GOT3 (cell line): ENCODE data around the gene NLRP13.
"Not testable (repeated sequence)": the region's sequence is repeated elsewhere in the genome, so short reads cannot be mapped to it uniquely, and the experiment has no call there.

Experiments used
- DNase-seq: peaks from one replicate; lab custom pipeline; 2025; ENCODE audit warnings: mixed read lengths; lab: John Stamatoyannopoulos, UW

The NLRP13 gene

GRCh38 chr19:55931936-55932386, at the start of gene NLRP13:
NLRP13 (minus strand) TSS chr19:55932336; CDS start chr19:55932311, 25 bp downstream.
- no peak for DNase-seq

- no peak for DNase-seq
Observed at GRCh38 chr19:55980415-55980814, 48.3 kb upstream of the NLRP13 start.

- no peak for DNase-seq
Observed at GRCh38 chr19:55973982-55974381, 41.8 kb upstream of the NLRP13 start.

GRCh38 chr19:55962186-55962585, 30.1 kb upstream of the NLRP13 start:
- DNase-seq = no peak

- no peak for DNase-seq
Observed at GRCh38 chr19:55959996-55960675, 28.0 kb upstream of the NLRP13 start.

GRCh38 chr19:55958356-55958755, 26.2 kb upstream of the NLRP13 start:
- DNase-seq = no peak

GRCh38 chr19:55956431-55956830, 24.3 kb upstream of the NLRP13 start:
- DNase-seq = no peak

- not testable (repeated sequence) for DNase-seq
Observed at GRCh38 chr19:55950566-55950965, 18.4 kb upstream of the NLRP13 start.

GRCh38 chr19:55947532-55947931, 15.4 kb upstream of the NLRP13 start, which contains the start of gene NLRP8:
NLRP8 (plus strand) TSS chr19:55947832.
- no peak for DNase-seq

- DNase-seq = no peak
Observed at GRCh38 chr19:55940306-55940705, 8.2 kb upstream of the NLRP13 start.

- no peak for DNase-seq
Observed at GRCh38 chr19:55939206-55939605, 7.1 kb upstream of the NLRP13 start.

- DNase-seq = no peak
Observed at GRCh38 chr19:55935206-55935605, 3.1 kb upstream of the NLRP13 start.

GRCh38 chr19:55930996-55931515, 1.1 kb downstream of the NLRP13 start:
- DNase-seq = no peak

- not testable (repeated sequence) for DNase-seq
Observed at GRCh38 chr19:55929258-55929657, 2.9 kb downstream of the NLRP13 start.

- no peak for DNase-seq
Observed at GRCh38 chr19:55927991-55928390, 4.1 kb downstream of the NLRP13 start.

- no peak for DNase-seq
Observed at GRCh38 chr19:55923556-55923955, 8.6 kb downstream of the NLRP13 start.

GRCh38 chr19:55913643-55914268, 18.4 kb downstream of the NLRP13 start:
- DNase-seq = no peak

GRCh38 chr19:55912916-55913315, 19.2 kb downstream of the NLRP13 start:
- DNase-seq = no peak

- no peak for DNase-seq
Observed at GRCh38 chr19:55909801-55910200, 22.3 kb downstream of the NLRP13 start.

- no peak for DNase-seq
Observed at GRCh38 chr19:55907746-55908145, 24.4 kb downstream of the NLRP13 start.

GRCh38 chr19:55907286-55907685, 24.9 kb downstream of the NLRP13 start:
- no peak for DNase-seq

GRCh38 chr19:55902080-55902751, 29.9 kb downstream of the NLRP13 start:
- no peak for DNase-seq
